HepG2 (cell line): ENCODE measurements around the gene FMNL2. TPM values are rescaled to one million over a fixed set of nuclear protein-coding genes. Genes with fewer than 3 reads are reported as not detected.

Experiments
- ATAC-seq: fragments of 200-7000 bp; cut with Tn5 transposase; 3 replicates; pipeline ENCODE4 v1.9.1; 2020; ENCODE audit warnings: mild to moderate bottlenecking, moderate library complexity
- BruUV-seq: library from RNA; stranded (reverse); fragments of 400-500 nt; replicated peaks from 2 replicates; lab custom pipeline; 2021; lab: Mats Ljungman, UMichigan
- CTCF ChIA-PET: fragments of 300-600 bp; formaldehyde crosslinking; extraction: SDS; loops from one replicate; lab custom pipeline; 2021; ENCODE audit warnings: low total read pairs, inconsistent platforms, low intra/inter-chr PET ratio; lab: Yijun Ruan, JAX
- POLR2A ChIA-PET: fragments of 350-600 bp; sonication (Branson Sonifier 250); formaldehyde crosslinking; loops from one replicate; lab custom pipeline; 2020; ENCODE audit warnings: antibody characterized with exemption, inconsistent platforms; lab: Yijun Ruan, JAX
- DNase-seq: peaks from one replicate; pipeline ENCODE4 v3.0.0-alpha.2; 2015; ENCODE audit warnings: low spot score
- FAIRE-seq: peaks from 3 replicates; lab custom pipeline; 2011; peaks lifted over from hg19 to GRCh38; lab: Jason Lieb, UNC
- H2AFZ ChIP-seq: one replicate; pipeline ENCODE4 v1.6.1; 2011; ENCODE audit warnings: low read length, inconsistent platforms
- H3K27ac ChIP-seq: fragments of 300-600 bp; 3 replicates; pipeline ENCODE4 v1.8.0; 2011; ENCODE audit warnings: mixed run types, mild to moderate bottlenecking, mixed read lengths, low read length, inconsistent platforms; ENCODE audit not compliant: insufficient read depth; ENCODE audit errors: extremely low read length
- H3K27me3 ChIP-seq, 2 experiments: fragments of 200-600 bp in 1 of 2; 2 replicates in 1 of 2; 3 replicates in 1 of 2; pipeline versions ENCODE4 v1.6.0 to v1.8.0; 2011; ENCODE audit warnings: low read length in 2 of 2, mild to moderate bottlenecking in 2 of 2, moderate library complexity in 2 of 2, inconsistent platforms in 1 of 2; ENCODE audit not compliant: insufficient read depth in 2 of 2, control insufficient read depth in 1 of 2
- H3K36me3 ChIP-seq, 2 experiments: fragments of 200-600 bp in 1 of 2; replicated peaks in 1 of 2; 2 replicates in 1 of 2; 3 replicates in 1 of 2; pipeline versions ENCODE4 v1.5.1 to v1.8.0; 2011; ENCODE audit warnings: low read length in 2 of 2, inconsistent platforms in 1 of 2; ENCODE audit not compliant: insufficient read depth in 2 of 2, control insufficient read depth in 1 of 2
- H3K4me1 ChIP-seq: 2 replicates; pipeline ENCODE4 v1.5.1; 2012; ENCODE audit warnings: low read length, inconsistent platforms; ENCODE audit not compliant: insufficient read depth
- H3K4me2 ChIP-seq: 2 replicates; pipeline ENCODE4 v1.6.0; 2011; ENCODE audit warnings: low read depth, low read length, inconsistent platforms
- H3K4me3 ChIP-seq, 3 experiments: fragments of 200-600 bp in 1 of 3; sonication (generic), shearing (Covaris generic) in 1 of 3; replicated peaks in 1 of 3; 2 replicates each; pipeline ENCODE4 v1.5.1; 2011 to 2016; ENCODE audit warnings: low read length in 3 of 3, inconsistent platforms in 2 of 3, low read depth in 2 of 3, mild to moderate bottlenecking in 2 of 3, control low read depth in 1 of 3, mixed read lengths in 1 of 3; ENCODE audit not compliant: insufficient read depth in 1 of 3
- H3K79me2 ChIP-seq: one replicate; pipeline ENCODE4 v1.6.1; 2011; ENCODE audit warnings: low read length, inconsistent platforms; ENCODE audit not compliant: insufficient read depth
- H3K9ac ChIP-seq: 2 replicates; pipeline ENCODE4 v1.6.0; 2011; ENCODE audit warnings: mild to moderate bottlenecking, low read depth, low read length, inconsistent platforms; ENCODE audit not compliant: insufficient read depth
- H3K9me3 ChIP-seq: 2 replicates; pipeline ENCODE4 v1.5.1; 2012; ENCODE audit warnings: mild to moderate bottlenecking, low read length
- H4K20me1 ChIP-seq: 2 replicates; pipeline ENCODE4 v1.6.0; 2011; ENCODE audit warnings: inconsistent platforms, mild to moderate bottlenecking, low read length, moderate library complexity; ENCODE audit not compliant: insufficient read depth
- CENPX ChIP-seq: sonication (generic); formaldehyde crosslinking; IDR thresholded peaks from 2 replicates; pipeline ENCODE4 v1.9.0; 2021; ENCODE audit warnings: mild to moderate bottlenecking, missing genetic modification reagents, moderate library complexity
- FOSL1 ChIP-seq: sonication (generic); formaldehyde crosslinking; IDR thresholded peaks from 2 replicates; pipeline ENCODE4 v1.9.0; 2021; ENCODE audit warnings: missing genetic modification reagents, borderline replicate concordance
- HNF4A ChIP-seq: sonication (generic); formaldehyde crosslinking; IDR thresholded peaks from 2 replicates; pipeline ENCODE4 v1.4.0; 2020; ENCODE audit warnings: missing genetic modification reagents
- NR2F6 ChIP-seq, 2 experiments: IDR thresholded peaks; 2 replicates each; pipeline ENCODE4 v1.6.1; 2016; ENCODE audit warnings: antibody characterized with exemption in 1 of 2, mild to moderate bottlenecking in 1 of 2
- POGZ ChIP-seq: sonication (generic); formaldehyde crosslinking; IDR thresholded peaks from 2 replicates; pipeline ENCODE4 v1.4.0; 2020; ENCODE audit warnings: mild to moderate bottlenecking, missing genetic modification reagents
- RBM22 ChIP-seq: fragments of 200-400 bp; formaldehyde crosslinking; optimal IDR thresholded peaks from 2 replicates; pipeline ENCODE3; 2017; ENCODE audit warnings: mild to moderate bottlenecking, low read length, moderate library complexity
- TCF12 ChIP-seq, 2 experiments: fragments of 450-650 bp in 1 of 2; sonication (generic) in 1 of 2; formaldehyde crosslinking in 1 of 2; IDR thresholded peaks; 2 replicates each; pipeline versions ENCODE4 v1.6.1 to v1.8.0; 2017 to 2022; ENCODE audit warnings: antibody characterized with exemption in 1 of 2, mild to moderate bottlenecking in 1 of 2, missing genetic modification reagents in 1 of 2, moderate library complexity in 1 of 2
- TGIF2 ChIP-seq: IDR thresholded peaks from 2 replicates; pipeline ENCODE4 v1.6.1; 2016; ENCODE audit warnings: control low read depth, missing compliant biosample characterization
- ZNF292 ChIP-seq: sonication (generic); formaldehyde crosslinking; IDR thresholded peaks from 2 replicates; pipeline ENCODE4 v1.8.1; 2022; ENCODE audit warnings: mild to moderate bottlenecking, low read depth, missing genetic modification reagents, borderline replicate concordance
- WGBS: methylation state at CpG from one replicate; pipeline ENCODE4 v1.1.6; 2017; ENCODE audit warnings: low lambda C conversion rate; 5-methylcytosine and 5-hydroxymethylcytosine counted together
- in situ Hi-C: cut with HindIII; loops from 2 replicates; pipeline ENCODE4 v1.10.0; 2017; ENCODE audit warnings: low pct_unique_long_range_greater_than_20kb; ENCODE audit not compliant: extremely low pct_ligation_motif_present
- intact Hi-C: fragments of 100-400 bp; cut with micrococcal nuclease; formaldehyde crosslinking; loops from one replicate; pipeline ENCODE4 v1.10.0; 2022; ENCODE audit not compliant: unreplicated experiment
- polyA plus RNA-seq, 8 experiments: library from polyadenylated mRNA; depleted of rRNA in 3 of 8; stranded (reverse) in 7 of 8; unstranded in 1 of 8; fragments of >200 nt; fragmentation: Illumina TruSeq in 4 of 8; extraction: Trizol in 4 of 8; gene quantifications; 2 replicates each; pipeline versions ENCODE4 v1.2.1 to v1.2.3, GENCODE V29; 2011 to 2016; ENCODE audit warnings: low read depth in 4 of 8, missing spikeins in 1 of 8, mixed read lengths in 1 of 8; ENCODE audit not compliant: insufficient read depth in 1 of 8
- total RNA-seq, 5 experiments: library from RNA; depleted of rRNA; stranded (reverse); fragments of >200 nt; fragmentation: Illumina TruSeq; extraction: Trizol; gene quantifications; 2 replicates each; pipeline ENCODE4 v1.2.3, GENCODE V29; 2016; ENCODE audit warnings: low read depth in 1 of 5
- TF ChIP-seq, protein P1 (sequence below): sonication (generic); formaldehyde crosslinking; IDR thresholded peaks from 2 replicates; pipeline ENCODE4 v1.4.0; 2020; ENCODE audit warnings: missing genetic modification reagents
- TF ChIP-seq, protein P2 (sequence below): sonication (generic); formaldehyde crosslinking; IDR thresholded peaks from 2 replicates; pipeline ENCODE4 v1.4.0; 2020; ENCODE audit warnings: missing genetic modification reagents
- TF ChIP-seq, protein P3 (sequence below): IDR thresholded peaks from 2 replicates; pipeline ENCODE4 v1.6.1; 2016; ENCODE audit warnings: low read depth

Gene FMNL2
- total and polyA plus RNA-seq, 2 of the 13 experiments (the other 11 are each of a cell fraction or from before 2014, with no cell fraction given), result 66.5 to 67.7 TPM

DNA sequence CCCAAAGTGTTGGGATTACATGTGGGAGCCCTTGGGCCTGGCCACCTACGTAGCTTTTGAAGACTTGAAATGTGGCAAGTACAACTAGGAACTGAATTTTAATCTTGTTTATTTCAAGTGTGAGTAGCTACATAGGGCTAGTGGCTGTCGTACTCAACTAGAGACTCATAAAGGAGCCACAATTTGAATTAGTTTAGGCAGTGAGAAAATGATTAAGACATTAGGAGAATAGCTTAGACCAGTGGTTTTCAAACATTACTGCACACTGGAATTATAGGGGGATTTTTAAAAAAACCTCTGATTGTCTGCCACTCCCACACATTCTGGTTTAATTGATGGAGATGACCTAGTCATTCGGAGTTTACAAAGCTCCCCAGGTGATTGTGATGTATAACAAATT lies 127.1 kb downstream of the FMNL2 start:
- H3K9me3 ChIP-seq, result no peaks in the 10 kb centered on the region
- H2AFZ ChIP-seq, result no peak overlapping the region
- no peak overlapping the region for H3K4me3 ChIP-seq
- no peak for TF ChIP-seq TCF12 (IDR thresholded peaks at IDR 0.05)
- TF ChIP-seq TCF12 (CRISPR knock-in tag; IDR thresholded peaks at IDR 0.05), result no peak
- TF ChIP-seq FOSL1, result no peak
- ChIA-PET POLR2A (interaction anchor here (0.9 to 1.6 kb wide), 3 partner anchors 8 to 24 kb away, joined by 3 read pairs; no protein-coding TSS in a partner anchor), CTCF (no interaction called here)
- intact Hi-C loops (no loop called here), in situ Hi-C loops (no loop called here)
- H3K27me3 ChIP-seq, result no peaks in the 10 kb centered on the region
- peaks cover 64% of the 10 kb centered on the region for H3K4me1 ChIP-seq
- no peaks in the 10 kb centered on the region; a peak in 1 of 5 replicates for H3K36me3 ChIP-seq
- ATAC-seq (no peak), FAIRE-seq (no peak), DNase-seq (no peak)
- no peak overlapping the region for H3K4me2 ChIP-seq
- WGBS, result 90% methylated on average over 3 of the region's 3 CpGs
- no TSS peak for BruUV-seq
- H3K79me2 ChIP-seq, result peaks cover 98% of the 10 kb centered on the region
- H3K27ac ChIP-seq, result no peak overlapping the region
- no peak overlapping the region for H3K9ac ChIP-seq
- H4K20me1 ChIP-seq, result no peaks in the 10 kb centered on the region

DNA sequence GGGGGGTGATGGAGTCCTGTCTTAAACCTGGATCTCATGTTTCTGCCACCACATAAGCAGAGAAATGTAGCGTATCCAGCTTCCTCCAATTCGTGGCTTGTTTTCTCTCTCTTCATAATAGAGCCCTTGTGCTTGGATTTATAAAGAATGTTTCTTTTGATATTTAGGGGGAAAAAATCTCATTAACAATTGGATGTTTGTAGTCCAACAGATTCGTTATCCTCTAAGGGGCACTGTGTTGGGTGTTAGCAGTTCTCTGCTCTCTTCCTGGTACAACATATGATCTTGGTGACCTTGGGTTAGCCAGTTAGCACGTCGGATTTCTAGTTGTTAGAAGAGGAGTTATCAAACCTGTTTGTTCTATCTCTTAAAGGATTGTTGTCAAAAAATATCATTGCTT lies 127.8 kb downstream of the FMNL2 start:
- Histone ChIP-seq H3K9me3 (no peaks in the 10 kb centered on the region), H3K9ac (no peak overlapping the region), H3K4me1 (peaks cover 70% of the 10 kb centered on the region), H3K27ac (peak overlapping the region; percentile 20), H4K20me1 (no peaks in the 10 kb centered on the region), H2AFZ (no peak overlapping the region), H3K79me2 (peaks cover 98% of the 10 kb centered on the region), H3K36me3 (no peaks in the 10 kb centered on the region; a peak in 1 of 5 replicates), H3K4me3 (no peak overlapping the region), H3K27me3 (no peaks in the 10 kb centered on the region), H3K4me2 (no peak overlapping the region)
- TF ChIP-seq CENPX (CRISPR knock-in tag) (no peak), RBM22 (peak; percentile 88), TGIF2 (CRISPR knock-in tag) (0 out of 2 replicates have a peak, but pooled peaks have one; percentile 26), POGZ (CRISPR knock-in tag) (peak; percentile 46; the same call in 1 of the 2 replicates), ZNF292 (CRISPR knock-in tag) (no peak), NR2F6 (IDR thresholded peaks at IDR 0.05) (no peak), NR2F6 (CRISPR knock-in tag; IDR thresholded peaks at IDR 0.05) (0 out of 2 replicates have a peak, but pooled peaks have one; percentile 7), HNF4A (CRISPR knock-in tag) (0 out of 2 replicates have a peak, but pooled peaks have one; percentile 29)
- TF ChIP-seq, protein P1, sequence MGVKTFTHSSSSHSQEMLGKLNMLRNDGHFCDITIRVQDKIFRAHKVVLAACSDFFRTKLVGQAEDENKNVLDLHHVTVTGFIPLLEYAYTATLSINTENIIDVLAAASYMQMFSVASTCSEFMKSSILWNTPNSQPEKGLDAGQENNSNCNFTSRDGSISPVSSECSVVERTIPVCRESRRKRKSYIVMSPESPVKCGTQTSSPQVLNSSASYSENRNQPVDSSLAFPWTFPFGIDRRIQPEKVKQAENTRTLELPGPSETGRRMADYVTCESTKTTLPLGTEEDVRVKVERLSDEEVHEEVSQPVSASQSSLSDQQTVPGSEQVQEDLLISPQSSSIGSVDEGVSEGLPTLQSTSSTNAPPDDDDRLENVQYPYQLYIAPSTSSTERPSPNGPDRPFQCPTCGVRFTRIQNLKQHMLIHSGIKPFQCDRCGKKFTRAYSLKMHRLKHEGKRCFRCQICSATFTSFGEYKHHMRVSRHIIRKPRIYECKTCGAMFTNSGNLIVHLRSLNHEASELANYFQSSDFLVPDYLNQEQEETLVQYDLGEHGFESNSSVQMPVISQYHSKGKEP, result no peak
- TF ChIP-seq, protein P2, sequence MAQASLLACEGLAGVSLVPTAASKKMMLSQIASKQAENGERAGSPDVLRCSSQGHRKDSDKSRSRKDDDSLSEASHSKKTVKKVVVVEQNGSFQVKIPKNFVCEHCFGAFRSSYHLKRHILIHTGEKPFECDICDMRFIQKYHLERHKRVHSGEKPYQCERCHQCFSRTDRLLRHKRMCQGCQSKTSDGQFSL (CRISPR knock-in tag), result 0 out of 2 replicates have a peak, but pooled peaks have one; percentile 20
- TF ChIP-seq, protein P3, sequence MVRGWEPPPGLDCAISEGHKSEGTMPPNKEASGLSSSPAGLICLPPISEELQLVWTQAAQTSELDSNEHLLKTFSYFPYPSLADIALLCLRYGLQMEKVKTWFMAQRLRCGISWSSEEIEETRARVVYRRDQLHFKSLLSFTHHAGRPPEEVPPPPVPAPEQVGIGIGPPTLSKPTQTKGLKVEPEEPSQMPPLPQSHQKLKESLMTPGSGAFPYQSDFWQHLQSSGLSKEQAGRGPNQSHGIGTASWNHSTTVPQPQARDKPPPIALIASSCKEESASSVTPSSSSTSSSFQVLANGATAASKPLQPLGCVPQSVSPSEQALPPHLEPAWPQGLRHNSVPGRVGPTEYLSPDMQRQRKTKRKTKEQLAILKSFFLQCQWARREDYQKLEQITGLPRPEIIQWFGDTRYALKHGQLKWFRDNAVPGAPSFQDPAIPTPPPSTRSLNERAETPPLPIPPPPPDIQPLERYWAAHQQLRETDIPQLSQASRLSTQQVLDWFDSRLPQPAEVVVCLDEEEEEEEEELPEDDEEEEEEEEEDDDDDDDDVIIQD (CRISPR knock-in tag), result peak; percentile 15; the same call in 1 of the 2 replicates
- intact Hi-C loops, result no loop called here
- CTCF ChIA-PET, result no interaction called here
- DNase-seq (no peak), FAIRE-seq (no peak), ATAC-seq (peak; percentile 43)
- no TSS peak for BruUV-seq
- 66% methylated on average over 5 of the region's 5 CpGs for WGBS
- POLR2A ChIA-PET, result interaction anchor here (0.9 to 1.6 kb wide), 3 partner anchors 9 to 23 kb away, joined by 3 read pairs; no protein-coding TSS in a partner anchor
- in situ Hi-C loops, result no loop called here
